WI38 (cell line): ENCODE results near the gene GFOD1.

Experiments
- H3K4me3 ChIP-seq: 2 replicates; pipeline ENCODE4 v1.5.1; 2011; ENCODE audit warnings: low read depth, mild to moderate bottlenecking, control low read depth, low read length
- TF ChIP-seq, protein P1 (sequence below): IDR thresholded peaks from 2 replicates; pipeline ENCODE4 v1.5.1; 2012; ENCODE audit warnings: low read depth, mild to moderate bottlenecking, control low read depth, low read length

The GFOD1 gene

DNA sequence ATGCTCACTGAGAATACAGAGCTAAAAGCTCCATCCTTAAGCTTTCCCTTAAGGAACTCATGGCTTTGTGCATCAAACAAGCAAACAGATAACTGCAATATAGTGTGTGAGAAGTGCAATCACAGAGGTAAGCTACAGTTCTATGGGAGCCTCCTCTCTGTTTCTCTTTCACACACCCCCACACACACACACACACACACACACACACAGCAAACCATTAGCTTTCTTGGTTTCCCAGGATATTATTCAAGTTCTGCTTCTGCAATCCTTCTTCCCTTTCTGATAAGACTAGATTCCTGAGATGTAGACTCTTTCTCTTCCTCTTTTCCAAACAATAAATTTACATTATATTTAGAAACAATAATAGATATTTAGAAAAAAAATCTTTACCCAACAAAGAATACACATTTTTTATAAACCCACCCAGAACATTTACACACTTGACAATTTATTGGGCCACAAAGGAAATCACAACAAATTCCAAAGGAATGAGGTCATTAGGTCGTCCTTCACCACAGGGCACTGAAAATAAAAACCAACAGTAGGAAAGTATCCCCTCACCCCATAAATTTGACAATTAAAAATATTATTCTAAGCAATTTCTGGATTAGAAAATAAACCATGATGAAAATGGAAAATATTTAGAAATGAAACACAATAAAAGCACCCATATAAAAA lies 9.3 kb upstream of the GFOD1 start:
- TF ChIP-seq, protein P1, sequence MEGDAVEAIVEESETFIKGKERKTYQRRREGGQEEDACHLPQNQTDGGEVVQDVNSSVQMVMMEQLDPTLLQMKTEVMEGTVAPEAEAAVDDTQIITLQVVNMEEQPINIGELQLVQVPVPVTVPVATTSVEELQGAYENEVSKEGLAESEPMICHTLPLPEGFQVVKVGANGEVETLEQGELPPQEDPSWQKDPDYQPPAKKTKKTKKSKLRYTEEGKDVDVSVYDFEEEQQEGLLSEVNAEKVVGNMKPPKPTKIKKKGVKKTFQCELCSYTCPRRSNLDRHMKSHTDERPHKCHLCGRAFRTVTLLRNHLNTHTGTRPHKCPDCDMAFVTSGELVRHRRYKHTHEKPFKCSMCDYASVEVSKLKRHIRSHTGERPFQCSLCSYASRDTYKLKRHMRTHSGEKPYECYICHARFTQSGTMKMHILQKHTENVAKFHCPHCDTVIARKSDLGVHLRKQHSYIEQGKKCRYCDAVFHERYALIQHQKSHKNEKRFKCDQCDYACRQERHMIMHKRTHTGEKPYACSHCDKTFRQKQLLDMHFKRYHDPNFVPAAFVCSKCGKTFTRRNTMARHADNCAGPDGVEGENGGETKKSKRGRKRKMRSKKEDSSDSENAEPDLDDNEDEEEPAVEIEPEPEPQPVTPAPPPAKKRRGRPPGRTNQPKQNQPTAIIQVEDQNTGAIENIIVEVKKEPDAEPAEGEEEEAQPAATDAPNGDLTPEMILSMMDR: no peak

GRCh38 chr6:13495818-13496217 lies 8.4 kb upstream of the GFOD1 start:
- TF ChIP-seq, protein P1: no peak
- H3K4me3 ChIP-seq: no peak overlapping the region

More for the DNA sequence above, 9.3 kb upstream of the GFOD1 start:
- H3K4me3 ChIP-seq: no peak overlapping the region

DNA sequence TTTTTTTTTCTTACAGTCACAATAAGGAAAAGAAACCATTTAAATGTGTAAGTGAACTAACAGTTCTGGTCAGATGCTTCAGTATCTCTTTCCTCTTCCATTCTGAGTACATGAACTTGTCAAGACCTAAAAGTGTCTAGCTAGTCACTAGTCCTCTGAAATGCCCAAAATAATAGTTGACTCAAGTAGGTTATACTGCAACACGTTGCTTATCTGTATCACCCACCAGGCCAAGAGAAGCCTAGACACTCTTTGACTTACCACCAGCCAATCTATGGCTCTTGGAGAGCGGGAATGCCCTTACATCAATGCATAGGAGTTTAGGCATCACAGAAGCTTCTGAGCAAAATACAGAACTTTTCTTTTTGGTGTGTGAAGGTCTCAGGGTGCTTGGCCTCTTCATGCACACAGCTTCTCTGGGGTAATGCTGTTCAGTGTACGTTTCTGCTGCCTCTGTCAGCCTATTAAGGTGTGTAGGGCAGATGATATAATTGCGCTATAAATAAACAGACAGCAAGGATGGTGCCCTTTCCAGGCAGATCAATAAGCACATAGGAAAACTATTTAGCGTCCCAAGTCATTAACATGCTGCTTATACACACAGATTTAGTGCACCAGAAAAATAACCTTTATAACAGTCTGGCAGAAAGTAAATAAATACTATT lies 7.8 kb upstream of the GFOD1 start:
- TF ChIP-seq, protein P1: no peak
- no peak overlapping the region for H3K4me3 ChIP-seq

- H3K4me3 ChIP-seq: no peak overlapping the region
- TF ChIP-seq, protein P1: no peak
These were observed 6.7 kb upstream of the GFOD1 start for GRCh38 chr6:13494137-13494536.

DNA sequence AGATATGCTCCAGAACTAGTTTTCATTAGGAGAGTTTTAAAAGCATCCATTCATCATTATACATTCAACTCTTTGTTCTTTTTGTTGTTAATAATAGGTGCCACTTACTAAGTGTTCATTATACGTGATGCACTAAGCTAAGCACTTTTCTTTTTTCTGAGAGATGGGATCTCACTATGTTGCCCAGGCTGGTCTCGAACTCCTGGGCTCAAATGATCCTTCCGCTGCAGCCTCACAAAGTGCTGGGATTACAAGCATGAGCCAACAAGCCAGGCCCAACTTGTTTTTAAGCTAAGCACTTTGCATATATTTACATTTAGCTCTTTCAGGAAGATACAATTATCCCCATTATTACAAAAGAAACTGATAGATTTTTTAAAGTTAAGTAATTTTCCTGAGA lies 5.7 kb upstream of the GFOD1 start:
- no peak overlapping the region for H3K4me3 ChIP-seq
- TF ChIP-seq, protein P1: no peak

GRCh38 chr6:13492357-13492756 lies 5.0 kb upstream of the GFOD1 start:
- H3K4me3 ChIP-seq: no peak overlapping the region
- TF ChIP-seq, protein P1: no peak

GRCh38 chr6:13491538-13491937 lies 4.1 kb upstream of the GFOD1 start:
- TF ChIP-seq, protein P1: no peak
- H3K4me3 ChIP-seq: no peak overlapping the region
